Karpas-422 (cell line): Measurements from ENCODE around the gene MANSC1. TPM values are rescaled to one million over a fixed set of nuclear protein-coding genes. Genes with fewer than 3 reads are reported as not detected.
"Not testable (repeated sequence)": the region's sequence is repeated elsewhere in the genome, so short reads cannot be mapped to it uniquely, and the experiment has no call there.

ENCODE experiments used
- DNase-seq: peaks from one replicate; pipeline ENCODE4 v3.0.0-alpha.2; 2015
- H2AFZ ChIP-seq: fragments of 200-600 bp; sonication (generic); 2 replicates; pipeline ENCODE4 v1.6.1; 2014; ENCODE audit warnings: antibody characterized with exemption, low read length, mixed read lengths
- H3K27ac ChIP-seq: fragments of 200-600 bp; sonication (generic); 2 replicates; pipeline ENCODE4 v1.5.1; 2014; ENCODE audit warnings: mild to moderate bottlenecking, low read length, moderate library complexity
- H3K27me3 ChIP-seq: fragments of 200-600 bp; sonication (generic); 2 replicates; pipeline ENCODE4 v1.6.1; 2014; ENCODE audit warnings: low read length, mixed read lengths
- H3K36me3 ChIP-seq: fragments of 200-600 bp; sonication (generic); 2 replicates; pipeline ENCODE4 v1.6.1; 2014; ENCODE audit warnings: low read length, mixed read lengths; ENCODE audit not compliant: insufficient read depth
- H3K4me1 ChIP-seq: fragments of 200-600 bp; sonication (generic); 2 replicates; pipeline ENCODE4 v1.6.1; 2014; ENCODE audit warnings: mild to moderate bottlenecking, low read length, mixed read lengths
- H3K4me2 ChIP-seq: fragments of 200-600 bp; sonication (generic); 2 replicates; pipeline ENCODE4 v1.6.1; 2014; ENCODE audit warnings: low read length, low read depth, mild to moderate bottlenecking; ENCODE audit not compliant: poor library complexity, severe bottlenecking
- H3K4me3 ChIP-seq: fragments of 200-600 bp; sonication (generic); 2 replicates; pipeline ENCODE4 v1.5.1; 2014; ENCODE audit warnings: mild to moderate bottlenecking, antibody characterized with exemption, low read length, mixed read lengths
- H3K79me2 ChIP-seq: fragments of 200-600 bp; sonication (generic); 2 replicates; pipeline ENCODE4 v1.6.1; 2014; ENCODE audit warnings: mild to moderate bottlenecking, low read length, mixed read lengths
- H3K9ac ChIP-seq: fragments of 200-600 bp; sonication (generic); 2 replicates; pipeline ENCODE4 v1.6.0; 2014; ENCODE audit warnings: low read length
- H3K9me2 ChIP-seq: fragments of 200-600 bp; sonication (generic), shearing (Covaris generic); replicated peaks from 2 replicates; pipeline ENCODE4 v1.6.0; 2014; ENCODE audit warnings: mild to moderate bottlenecking, low read length, moderate library complexity; ENCODE audit not compliant: insufficient read depth
- H3K9me3 ChIP-seq: fragments of 300-700, 200-600 bp; sonication (generic); 2 replicates; pipeline ENCODE4 v1.6.1; 2014; ENCODE audit warnings: low read length, mixed read lengths
- H4K20me1 ChIP-seq: fragments of 200-600 bp; sonication (generic); 2 replicates; pipeline ENCODE4 v1.6.1; 2014; ENCODE audit warnings: mild to moderate bottlenecking, antibody characterized with exemption, low read length, low read depth; ENCODE audit not compliant: insufficient read depth
- total RNA-seq: library from RNA; depleted of rRNA; stranded (reverse); fragments of >200 nt; shearing (Covaris generic); gene quantifications from 2 replicates; pipeline ENCODE4 v1.2.3, GENCODE V29; 2014; ENCODE audit warnings: low replicate concordance

Gene MANSC1
- total RNA-seq, 1 experiment from 2014 or later, result not detected

GRCh38 chr12:12323591-12323990 is 26.5 kb downstream of the MANSC1 start:
- Histone ChIP-seq H4K20me1 (no peaks in the 10 kb centered on the region), H3K27ac (no peak overlapping the region), H3K9me2 (no peaks in the 10 kb centered on the region), H3K4me1 (no peaks in the 10 kb centered on the region), H3K79me2 (no peaks in the 10 kb centered on the region), H2AFZ (no peak overlapping the region), H3K4me2 (no peak overlapping the region), H3K4me3 (no peak overlapping the region), H3K27me3 (no peaks in the 10 kb centered on the region), H3K9ac (no peak overlapping the region), H3K36me3 (no peaks in the 10 kb centered on the region), H3K9me3 (no peaks in the 10 kb centered on the region)
- DNase-seq, result no peak

- H3K9ac ChIP-seq, result no peak overlapping the region
- no peaks in the 10 kb centered on the region for H3K9me2 ChIP-seq
- no peaks in the 10 kb centered on the region for H3K79me2 ChIP-seq
- no peak overlapping the region for H3K4me3 ChIP-seq
- no peaks in the 10 kb centered on the region for H3K36me3 ChIP-seq
- no peaks in the 10 kb centered on the region for H3K4me1 ChIP-seq
- H3K4me2 ChIP-seq, result no peak overlapping the region
- H3K27me3 ChIP-seq, result no peaks in the 10 kb centered on the region
- H4K20me1 ChIP-seq, result no peaks in the 10 kb centered on the region
- no peaks in the 10 kb centered on the region for H3K9me3 ChIP-seq
- H2AFZ ChIP-seq, result no peak overlapping the region
- no peak overlapping the region for H3K27ac ChIP-seq
- no peak for DNase-seq
Measured at GRCh38 chr12:12323118-12323517, 26.9 kb downstream of the MANSC1 start.

DNA sequence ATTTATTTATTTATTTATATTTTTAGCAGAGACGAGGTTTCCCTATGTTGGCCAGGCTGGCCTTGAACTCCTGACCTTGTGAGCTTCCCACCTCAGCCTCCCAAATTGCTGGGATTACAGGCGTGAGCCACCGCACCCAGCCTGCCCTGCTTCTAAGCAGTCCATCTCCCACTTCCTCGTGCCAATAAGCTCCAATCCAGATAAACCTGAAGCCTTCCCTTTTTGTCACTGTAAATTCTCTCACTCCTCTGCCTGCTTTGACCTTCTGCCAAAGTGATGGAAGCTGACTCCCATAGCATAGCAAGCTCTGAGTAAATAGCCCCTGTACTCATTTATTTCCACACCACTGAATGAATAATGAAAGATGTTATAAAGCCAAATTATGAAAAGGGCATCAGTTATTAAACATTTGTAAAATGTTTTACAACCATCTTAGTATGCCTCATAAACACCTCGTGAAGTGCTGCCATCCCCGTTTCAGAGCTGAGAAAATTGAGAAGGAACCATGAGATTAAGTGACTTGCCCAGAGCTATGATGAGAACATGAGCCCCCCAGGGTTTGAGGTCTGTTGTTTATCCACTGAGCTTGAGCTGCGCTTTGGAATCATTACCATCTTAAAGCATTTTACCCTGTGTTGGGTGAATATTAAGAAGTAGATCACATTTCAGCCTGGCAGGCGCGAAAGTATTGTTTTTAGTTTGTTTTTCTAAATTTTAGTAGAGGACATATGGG is 30.4 kb downstream of the MANSC1 start:
- Histone ChIP-seq H3K4me1 (no peaks in the 10 kb centered on the region), H3K9me2 (no peaks in the 10 kb centered on the region), H3K36me3 (no peaks in the 10 kb centered on the region), H3K79me2 (no peaks in the 10 kb centered on the region), H3K27me3 (no peaks in the 10 kb centered on the region), H3K9ac (no peak overlapping the region), H3K4me2 (no peak overlapping the region), H3K9me3 (no peaks in the 10 kb centered on the region), H2AFZ (no peak overlapping the region), H3K27ac (no peak overlapping the region), H4K20me1 (no peaks in the 10 kb centered on the region), H3K4me3 (no peak overlapping the region)
- DNase-seq, result no peak

DNA sequence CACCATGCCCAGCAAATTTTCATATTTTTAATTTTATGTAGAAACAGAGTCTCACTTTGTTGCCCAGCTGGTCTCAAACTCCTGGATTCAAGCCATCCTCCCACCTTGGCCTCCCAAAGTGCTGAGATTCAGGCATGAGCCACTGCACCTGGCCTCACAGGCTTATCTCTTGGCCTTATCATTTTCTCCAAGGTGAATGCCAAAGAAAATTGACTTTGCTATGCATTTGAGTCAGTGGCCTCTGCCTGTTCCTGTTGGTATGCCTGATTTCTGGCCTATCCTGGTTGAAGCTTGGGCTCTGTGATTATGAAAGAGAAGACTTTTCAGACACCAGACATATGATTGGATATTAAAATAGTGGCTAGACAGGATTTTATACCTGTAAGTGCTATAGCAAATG is 34.2 kb downstream of the MANSC1 start:
- no peaks in the 10 kb centered on the region for H4K20me1 ChIP-seq
- H3K4me1 ChIP-seq, result no peaks in the 10 kb centered on the region
- no peak overlapping the region for H3K4me2 ChIP-seq
- H3K9me3 ChIP-seq, result no peaks in the 10 kb centered on the region
- H3K79me2 ChIP-seq, result no peaks in the 10 kb centered on the region
- no peak overlapping the region for H3K4me3 ChIP-seq
- H3K27me3 ChIP-seq, result no peaks in the 10 kb centered on the region
- no peak overlapping the region for H3K27ac ChIP-seq
- DNase-seq, result no peak
- no peaks in the 10 kb centered on the region for H3K36me3 ChIP-seq
- H3K9ac ChIP-seq, result no peak overlapping the region
- H2AFZ ChIP-seq, result no peak overlapping the region
- H3K9me2 ChIP-seq, result no peaks in the 10 kb centered on the region

GRCh38 chr12:12310695-12311094 is 39.3 kb downstream of the MANSC1 start:
- H3K4me3 ChIP-seq, H3K9ac ChIP-seq, H3K4me2 ChIP-seq, H4K20me1 ChIP-seq, H3K9me3 ChIP-seq, H3K4me1 ChIP-seq, H3K27me3 ChIP-seq, H3K27ac ChIP-seq, H2AFZ ChIP-seq, H3K9me2 ChIP-seq, H3K79me2 ChIP-seq, DNase-seq, H3K36me3 ChIP-seq: not testable (repeated sequence)

GRCh38 chr12:12305568-12306300 is 44.3 kb downstream of the MANSC1 start:
- no peaks in the 10 kb centered on the region for H3K79me2 ChIP-seq
- no peaks in the 10 kb centered on the region for H3K9me2 ChIP-seq
- no peaks in the 10 kb centered on the region for H3K36me3 ChIP-seq
- H3K27ac ChIP-seq, result no peak overlapping the region
- H4K20me1 ChIP-seq, result no peaks in the 10 kb centered on the region
- no peaks in the 10 kb centered on the region for H3K9me3 ChIP-seq
- H3K27me3 ChIP-seq, result no peaks in the 10 kb centered on the region
- no peak overlapping the region for H3K9ac ChIP-seq
- no peaks in the 10 kb centered on the region for H3K4me1 ChIP-seq
- H3K4me3 ChIP-seq, result no peak overlapping the region
- DNase-seq, result no peak
- no peak overlapping the region for H2AFZ ChIP-seq
- no peak overlapping the region for H3K4me2 ChIP-seq

GRCh38 chr12:12302976-12303375 is 47.1 kb downstream of the MANSC1 start:
- Histone ChIP-seq H3K4me3 (no peak overlapping the region), H3K36me3 (no peaks in the 10 kb centered on the region), H3K27me3 (no peaks in the 10 kb centered on the region), H3K9ac (no peak overlapping the region), H3K9me3 (no peaks in the 10 kb centered on the region), H3K27ac (no peak overlapping the region), H3K4me2 (no peak overlapping the region), H4K20me1 (no peaks in the 10 kb centered on the region), H3K79me2 (no peaks in the 10 kb centered on the region), H3K4me1 (no peaks in the 10 kb centered on the region), H3K9me2 (no peaks in the 10 kb centered on the region), H2AFZ (no peak overlapping the region)
- no peak for DNase-seq

- no peak overlapping the region for H2AFZ ChIP-seq
- no peaks in the 10 kb centered on the region for H3K9me2 ChIP-seq
- no peaks in the 10 kb centered on the region for H3K27me3 ChIP-seq
- H3K4me2 ChIP-seq, result no peak overlapping the region
- H3K36me3 ChIP-seq, result no peaks in the 10 kb centered on the region
- no peak for DNase-seq
- no peak overlapping the region for H3K27ac ChIP-seq
- H3K9me3 ChIP-seq, result no peaks in the 10 kb centered on the region
- no peaks in the 10 kb centered on the region for H3K4me1 ChIP-seq
- H3K9ac ChIP-seq, result no peak overlapping the region
- H3K4me3 ChIP-seq, result no peak overlapping the region
- H3K79me2 ChIP-seq, result no peaks in the 10 kb centered on the region
- H4K20me1 ChIP-seq, result no peaks in the 10 kb centered on the region
Measured at GRCh38 chr12:12301122-12301521, 48.9 kb downstream of the MANSC1 start.
